HCT116 (cell line): Measurements from ENCODE around the gene ATF7IP. TPM values are rescaled to one million over a fixed set of nuclear protein-coding genes. Genes with fewer than 3 reads are reported as not detected.

Experiments
- ATAC-seq: fragments of 200-7000 bp; cut with Tn5 transposase; 2 replicates; pipeline ENCODE4 v1.9.1; 2020; ENCODE audit warnings: mild to moderate bottlenecking, moderate library complexity
- BruUV-seq: library from RNA; stranded (reverse); fragments of 400-500 nt; replicated peaks from 2 replicates; lab custom pipeline; 2021; lab: Mats Ljungman, UMichigan
- CTCF ChIA-PET: fragments of 300-600 bp; sonication (Branson Sonifier 250); formaldehyde crosslinking; loops from one replicate; lab custom pipeline; 2021; ENCODE audit warnings: antibody characterized with exemption; lab: Charles Lee
- POLR2A ChIA-PET: fragments of 300-600, 350-600 bp; sonication (Branson Sonifier 250); formaldehyde crosslinking; loops from one replicate; lab custom pipeline; 2021; ENCODE audit warnings: antibody characterized with exemption; lab: Charles Lee
- RAD21 ChIA-PET, 2 experiments: fragments of 300-600 bp; sonication (Branson Sonifier 250); formaldehyde crosslinking; loops; one replicate each; lab custom pipeline; 2023; ENCODE audit warnings: low total read pairs in 2 of 2; ENCODE audit not compliant: uncharacterized antibody in 2 of 2, unreplicated experiment in 2 of 2, low non-redundant PET in 1 of 2; lab: Charles Lee
- DNase-seq: peaks from one replicate; pipeline ENCODE4 v3.0.0-alpha.2; 2010; ENCODE audit warnings: low read depth, low spot score
- H2AFZ ChIP-seq: fragments of 200-600 bp; shearing (Covaris generic), sonication (generic); 2 replicates; pipeline ENCODE4 v1.6.1; 2017; ENCODE audit warnings: low read depth, mixed run types, mixed read lengths, antibody characterized with exemption, low read length; ENCODE audit not compliant: poor library complexity, severe bottlenecking
- H3K27ac ChIP-seq: 2 replicates; pipeline ENCODE4 v1.5.1; 2012; ENCODE audit warnings: low read depth, low read length
- H3K27me3 ChIP-seq: fragments of 200-600 bp; sonication (generic); 2 replicates; pipeline ENCODE4 v1.6.1; 2016; ENCODE audit warnings: mixed run types, low read length, mixed read lengths; ENCODE audit not compliant: insufficient read depth
- H3K36me3 ChIP-seq, 2 experiments: fragments of 200-500 bp in 1 of 2; fragments of 200-600 bp in 1 of 2; sonication (Bioruptor generic) in 1 of 2; sonication (generic) in 1 of 2; 2 replicates each; pipeline versions ENCODE4 v1.5.1 to v1.6.1; 2014 to 2016; ENCODE audit warnings: low read length in 2 of 2, inconsistent platforms in 1 of 2, mixed read lengths in 1 of 2, mixed run types in 1 of 2; ENCODE audit not compliant: insufficient read depth in 2 of 2, control insufficient read depth in 1 of 2
- H3K4me1 ChIP-seq, 2 experiments: fragments of 200-600 bp in 1 of 2; sonication (generic) in 1 of 2; 2 replicates each; pipeline versions ENCODE4 v1.5.1 to v1.6.1; 2012 to 2017; ENCODE audit warnings: low read length in 2 of 2, inconsistent platforms in 1 of 2, mild to moderate bottlenecking in 1 of 2, mixed read lengths in 1 of 2, mixed run types in 1 of 2, moderate library complexity in 1 of 2; ENCODE audit not compliant: insufficient read depth in 2 of 2, control insufficient read depth in 1 of 2
- H3K4me2 ChIP-seq: fragments of 200-600 bp; sonication (generic); 2 replicates; pipeline ENCODE4 v1.6.1; 2017; ENCODE audit warnings: mixed run types, low read length, mixed read lengths
- H3K4me3 ChIP-seq, 2 experiments: fragments of 200-600 bp in 1 of 2; sonication (generic) in 1 of 2; replicated peaks in 1 of 2; 2 replicates each; pipeline ENCODE4 v1.5.1; 2011 to 2016; ENCODE audit warnings: low read length in 2 of 2, control low read depth in 1 of 2, low read depth in 1 of 2, mild to moderate bottlenecking in 1 of 2, mixed read lengths in 1 of 2, mixed run types in 1 of 2
- H3K79me2 ChIP-seq: fragments of 200-600 bp; sonication (generic); 2 replicates; pipeline ENCODE4 v1.6.1; 2017; ENCODE audit warnings: mild to moderate bottlenecking, mixed run types, low read length, moderate library complexity, mixed read lengths; ENCODE audit not compliant: insufficient read depth
- H3K9ac ChIP-seq: fragments of 200-600 bp; sonication (generic); 2 replicates; pipeline ENCODE4 v1.6.1; 2016; ENCODE audit warnings: low read length, mixed read lengths
- H3K9me2 ChIP-seq: fragments of 200-600 bp; sonication (generic), shearing (Covaris generic); 2 replicates; pipeline ENCODE4 v1.6.1; 2017; ENCODE audit warnings: mixed run types, mild to moderate bottlenecking, moderate library complexity; ENCODE audit not compliant: insufficient read depth
- H3K9me3 ChIP-seq, 2 experiments: fragments of 200-500 bp in 1 of 2; fragments of 200-600 bp in 1 of 2; sonication (Bioruptor generic) in 1 of 2; sonication (generic) in 1 of 2; 2 replicates each; pipeline ENCODE4 v1.6.1; 2014 to 2017; ENCODE audit warnings: low read length in 2 of 2, mixed read lengths in 2 of 2, inconsistent platforms in 1 of 2, low read depth in 1 of 2, mild to moderate bottlenecking in 1 of 2, mixed run types in 1 of 2, moderate library complexity in 1 of 2; ENCODE audit not compliant: control insufficient read depth in 1 of 2, insufficient read depth in 1 of 2
- H4K20me1 ChIP-seq: fragments of 200-600 bp; sonication (generic), shearing (Covaris generic); 2 replicates; pipeline ENCODE4 v1.6.1; 2017; ENCODE audit warnings: mixed run types, mild to moderate bottlenecking, moderate library complexity; ENCODE audit not compliant: insufficient read depth
- POLR2A ChIP-seq: IDR thresholded peaks from 2 replicates; pipeline ENCODE4 v1.7.0; 2011; ENCODE audit warnings: borderline replicate concordance; ENCODE audit not compliant: insufficient read depth, insufficient read length; ENCODE audit errors: extremely low read depth
- RAD21 ChIP-seq: IDR thresholded peaks from 2 replicates; pipeline ENCODE4 v1.6.1; 2012; ENCODE audit warnings: low read depth, mild to moderate bottlenecking
- SIN3A ChIP-seq: IDR thresholded peaks from 2 replicates; pipeline ENCODE4 v1.6.1; 2012; ENCODE audit warnings: low read depth
- SRF ChIP-seq: IDR thresholded peaks from 2 replicates; pipeline ENCODE4 v1.6.1; 2012; ENCODE audit warnings: low read depth
- intact Hi-C: fragments of 100-400 bp; cut with micrococcal nuclease; formaldehyde crosslinking; loops from 2 replicates; pipeline ENCODE4 v1.10.0; 2022
- total RNA-seq: library from RNA; stranded (reverse); gene quantifications from one replicate; pipeline ENCODE4 v1.2.1, GENCODE V29; 2021; ENCODE audit not compliant: unreplicated experiment
- TF ChIP-seq, protein P1 (sequence below): IDR thresholded peaks from 2 replicates; pipeline ENCODE4 v1.6.1; 2012; ENCODE audit warnings: low read depth
- TF ChIP-seq, protein P2 (sequence below): IDR thresholded peaks from 2 replicates; pipeline ENCODE4 v1.6.1; 2011; ENCODE audit warnings: mild to moderate bottlenecking, low read length, moderate library complexity; ENCODE audit not compliant: insufficient replicate concordance; ENCODE audit errors: extremely low read depth

Gene ATF7IP
- total RNA-seq, 1 experiment from 2014 or later, result 38.6 TPM

DNA sequence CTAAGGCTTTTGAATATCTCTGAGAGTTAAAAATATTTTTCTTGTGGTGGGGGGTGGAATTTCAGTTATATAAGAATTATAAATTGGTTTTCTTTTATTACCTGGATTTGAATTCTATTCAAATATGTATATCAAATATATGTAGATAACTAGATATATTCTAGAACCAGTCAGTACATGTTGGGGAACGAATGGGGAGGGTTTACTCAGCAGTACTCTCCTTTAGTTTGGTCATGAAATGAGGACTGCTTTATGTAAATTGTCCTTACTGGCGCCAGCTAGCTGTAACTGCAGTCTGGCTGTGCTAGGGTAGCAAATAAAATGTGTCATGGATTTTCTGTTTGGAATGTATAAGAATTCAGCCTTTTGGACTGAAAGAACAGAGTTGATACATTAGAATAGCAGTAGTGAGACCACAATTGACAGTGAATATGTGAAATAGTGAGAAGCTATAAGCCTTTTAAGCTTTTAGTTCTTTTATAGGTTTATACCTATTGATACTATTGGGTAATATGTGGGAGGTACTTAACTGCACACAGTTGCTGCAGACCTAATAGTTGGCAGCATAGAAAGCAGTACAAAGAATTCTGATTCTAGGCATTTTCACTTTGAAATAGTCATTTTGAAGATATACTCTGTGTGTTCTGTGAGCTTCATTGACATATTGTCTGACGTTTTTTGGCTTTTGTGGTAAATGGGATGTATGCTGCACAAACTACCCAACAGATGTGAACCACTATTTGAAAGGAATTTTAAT is 29.0 kb downstream of the ATF7IP start (continued):
- TF ChIP-seq, protein P1, sequence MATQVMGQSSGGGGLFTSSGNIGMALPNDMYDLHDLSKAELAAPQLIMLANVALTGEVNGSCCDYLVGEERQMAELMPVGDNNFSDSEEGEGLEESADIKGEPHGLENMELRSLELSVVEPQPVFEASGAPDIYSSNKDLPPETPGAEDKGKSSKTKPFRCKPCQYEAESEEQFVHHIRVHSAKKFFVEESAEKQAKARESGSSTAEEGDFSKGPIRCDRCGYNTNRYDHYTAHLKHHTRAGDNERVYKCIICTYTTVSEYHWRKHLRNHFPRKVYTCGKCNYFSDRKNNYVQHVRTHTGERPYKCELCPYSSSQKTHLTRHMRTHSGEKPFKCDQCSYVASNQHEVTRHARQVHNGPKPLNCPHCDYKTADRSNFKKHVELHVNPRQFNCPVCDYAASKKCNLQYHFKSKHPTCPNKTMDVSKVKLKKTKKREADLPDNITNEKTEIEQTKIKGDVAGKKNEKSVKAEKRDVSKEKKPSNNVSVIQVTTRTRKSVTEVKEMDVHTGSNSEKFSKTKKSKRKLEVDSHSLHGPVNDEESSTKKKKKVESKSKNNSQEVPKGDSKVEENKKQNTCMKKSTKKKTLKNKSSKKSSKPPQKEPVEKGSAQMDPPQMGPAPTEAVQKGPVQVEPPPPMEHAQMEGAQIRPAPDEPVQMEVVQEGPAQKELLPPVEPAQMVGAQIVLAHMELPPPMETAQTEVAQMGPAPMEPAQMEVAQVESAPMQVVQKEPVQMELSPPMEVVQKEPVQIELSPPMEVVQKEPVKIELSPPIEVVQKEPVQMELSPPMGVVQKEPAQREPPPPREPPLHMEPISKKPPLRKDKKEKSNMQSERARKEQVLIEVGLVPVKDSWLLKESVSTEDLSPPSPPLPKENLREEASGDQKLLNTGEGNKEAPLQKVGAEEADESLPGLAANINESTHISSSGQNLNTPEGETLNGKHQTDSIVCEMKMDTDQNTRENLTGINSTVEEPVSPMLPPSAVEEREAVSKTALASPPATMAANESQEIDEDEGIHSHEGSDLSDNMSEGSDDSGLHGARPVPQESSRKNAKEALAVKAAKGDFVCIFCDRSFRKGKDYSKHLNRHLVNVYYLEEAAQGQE, result no peak
- peak; percentile 51; the same call in 1 of the 2 replicates for TF ChIP-seq SIN3A

DNA sequence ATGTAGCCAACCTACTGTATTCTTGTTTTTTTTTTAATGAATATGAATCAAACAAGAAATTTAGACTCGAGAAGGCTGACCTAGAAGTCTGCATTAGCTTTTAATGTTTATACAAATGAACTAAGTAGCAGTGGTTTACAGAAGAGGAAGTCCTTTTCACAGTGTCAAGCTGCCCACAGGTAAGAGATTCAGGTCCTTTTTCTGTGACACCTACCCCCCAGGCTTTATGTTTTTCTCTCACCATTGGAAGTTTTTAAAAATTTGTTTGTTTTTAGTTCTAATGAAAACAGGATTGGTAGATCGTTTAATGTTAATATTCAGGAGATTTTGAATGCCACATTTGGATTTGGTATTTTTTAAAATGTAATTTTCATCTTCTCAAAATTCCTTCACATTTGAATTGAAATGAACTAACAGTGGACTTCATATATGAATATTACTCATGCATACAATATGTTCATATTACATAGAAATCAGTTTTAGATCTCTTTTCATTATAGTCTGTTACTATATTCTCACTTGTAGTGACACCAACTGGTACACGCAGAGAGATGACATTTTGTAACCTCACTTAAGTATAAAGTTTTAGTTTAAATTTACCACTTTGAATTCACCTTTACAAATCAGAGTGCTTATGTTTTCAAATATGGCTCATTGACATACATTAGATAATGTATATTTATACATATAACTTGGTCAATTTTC is 29.7 kb downstream of the ATF7IP start:
- Histone ChIP-seq H3K4me1 (peaks cover 24 to 42% of the 10 kb centered on the region in 2 experiments), H3K9me3 (no peaks in the 10 kb centered on the region), H3K9me2 (no peaks in the 10 kb centered on the region), H4K20me1 (no peaks in the 10 kb centered on the region), H3K9ac (peak overlapping the region; percentile 46; the same call in 1 of the 2 replicates), H3K4me3 (no peak overlapping the region), H3K27me3 (no peaks in the 10 kb centered on the region), H3K79me2 (peaks cover 83% of the 10 kb centered on the region), H3K27ac (peak overlapping the region; percentile 61), H3K4me2 (peak overlapping the region; percentile 65), H3K36me3 (no peaks in the 10 kb centered on the region), H2AFZ (no peak overlapping the region)
- intact Hi-C loops, result no loop called here
- ChIA-PET CTCF (interaction anchor here (0.7 to 2.2 kb wide), 2 partner anchors 9 to 11 kb away, joined by 3 to 15 read pairs; no protein-coding TSS in a partner anchor), POLR2A (interaction anchor here (0.6 to 2.5 kb wide), 4 partner anchors 11 to 138 kb away, joined by 3 to 16 read pairs (median 5); partner anchors contain the start of gene ATF7IP), RAD21 (no interaction called here)
- ATAC-seq, result no peak
- no TSS peak for BruUV-seq
- DNase-seq, result no peak
- TF ChIP-seq, protein P2, sequence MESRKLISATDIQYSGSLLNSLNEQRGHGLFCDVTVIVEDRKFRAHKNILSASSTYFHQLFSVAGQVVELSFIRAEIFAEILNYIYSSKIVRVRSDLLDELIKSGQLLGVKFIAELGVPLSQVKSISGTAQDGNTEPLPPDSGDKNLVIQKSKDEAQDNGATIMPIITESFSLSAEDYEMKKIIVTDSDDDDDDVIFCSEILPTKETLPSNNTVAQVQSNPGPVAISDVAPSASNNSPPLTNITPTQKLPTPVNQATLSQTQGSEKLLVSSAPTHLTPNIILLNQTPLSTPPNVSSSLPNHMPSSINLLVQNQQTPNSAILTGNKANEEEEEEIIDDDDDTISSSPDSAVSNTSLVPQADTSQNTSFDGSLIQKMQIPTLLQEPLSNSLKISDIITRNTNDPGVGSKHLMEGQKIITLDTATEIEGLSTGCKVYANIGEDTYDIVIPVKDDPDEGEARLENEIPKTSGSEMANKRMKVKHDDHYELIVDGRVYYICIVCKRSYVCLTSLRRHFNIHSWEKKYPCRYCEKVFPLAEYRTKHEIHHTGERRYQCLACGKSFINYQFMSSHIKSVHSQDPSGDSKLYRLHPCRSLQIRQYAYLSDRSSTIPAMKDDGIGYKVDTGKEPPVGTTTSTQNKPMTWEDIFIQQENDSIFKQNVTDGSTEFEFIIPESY, result no peak
- TF ChIP-seq SRF, result no peak
- TF ChIP-seq RAD21, result 0 out of 2 replicates have a peak, but pooled peaks have one; percentile 13
- TF ChIP-seq POLR2A, result no peak
- TF ChIP-seq, all 23 proteins: peak for 1
